Nephron (organoid): ENCODE data around the gene NRP2.

Source experiments
- H3K27ac Mint-ChIP-seq, 3 experiments: 2 replicates each; pipeline ENCODE4 v1.8.0; 2020; ENCODE audit warnings: mixed read lengths in 3 of 3, mild to moderate bottlenecking in 2 of 3, moderate library complexity in 1 of 3
- H3K27me3 Mint-ChIP-seq: 2 replicates; pipeline ENCODE4 v1.8.0; 2021; ENCODE audit warnings: low read depth, mild to moderate bottlenecking, moderate library complexity, mixed read lengths
- H3K36me3 Mint-ChIP-seq: 2 replicates; pipeline ENCODE4 v1.8.0; 2020; ENCODE audit warnings: low read depth, mixed read lengths
- H3K4me1 Mint-ChIP-seq: 2 replicates; pipeline ENCODE4 v1.8.0; 2020; ENCODE audit warnings: mixed read lengths
- H3K4me3 Mint-ChIP-seq, 3 experiments: 2 replicates each; pipeline ENCODE4 v1.8.0; 2020; ENCODE audit warnings: mild to moderate bottlenecking in 3 of 3, mixed read lengths in 3 of 3, moderate library complexity in 2 of 3
- H3K9me3 Mint-ChIP-seq: 2 replicates; pipeline ENCODE4 v1.8.0; 2020; ENCODE audit warnings: mixed read lengths
- TF ChIP-seq, protein P1 (sequence below), 3 experiments: fragments of 200-600 bp; sonication (generic); IDR thresholded peaks; one replicate each; pipeline ENCODE4 v1.5.0; 2021; ENCODE audit warnings: antibody characterized with exemption in 3 of 3; ENCODE audit not compliant: unreplicated experiment in 3 of 3

Gene NRP2

DNA sequence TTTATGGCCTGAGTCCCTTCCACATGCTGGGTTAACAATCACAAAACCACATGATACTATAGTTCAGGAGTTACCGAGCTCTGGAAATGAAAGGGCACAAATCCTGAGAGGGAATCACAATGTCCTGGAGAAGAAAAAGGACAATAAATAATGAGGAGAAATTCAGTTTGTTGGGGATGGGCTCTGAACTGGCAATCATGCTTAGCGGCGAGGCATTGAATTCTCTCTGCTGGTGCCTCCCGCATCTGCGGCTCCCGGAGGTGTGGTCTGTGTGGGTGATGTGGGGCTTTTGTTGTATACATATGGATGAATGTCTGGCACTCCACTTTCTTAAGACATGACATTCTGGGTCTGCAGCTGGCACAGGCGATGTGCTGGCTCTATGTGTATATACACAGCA lies 46.1 kb downstream of the NRP2 start:
- Mint-ChIP-seq H3K4me1 (peaks cover 68% of the 10 kb centered on the region), H3K4me3 (no peak overlapping the region), H3K9me3 (no peaks in the 10 kb centered on the region), H3K36me3 (peaks cover 76% of the 10 kb centered on the region), H3K27ac (peak overlapping the region in 2 of 3 experiments; percentile 6 to 40), H3K27me3 (peaks cover 8% of the 10 kb centered on the region)
- TF ChIP-seq, protein P1, sequence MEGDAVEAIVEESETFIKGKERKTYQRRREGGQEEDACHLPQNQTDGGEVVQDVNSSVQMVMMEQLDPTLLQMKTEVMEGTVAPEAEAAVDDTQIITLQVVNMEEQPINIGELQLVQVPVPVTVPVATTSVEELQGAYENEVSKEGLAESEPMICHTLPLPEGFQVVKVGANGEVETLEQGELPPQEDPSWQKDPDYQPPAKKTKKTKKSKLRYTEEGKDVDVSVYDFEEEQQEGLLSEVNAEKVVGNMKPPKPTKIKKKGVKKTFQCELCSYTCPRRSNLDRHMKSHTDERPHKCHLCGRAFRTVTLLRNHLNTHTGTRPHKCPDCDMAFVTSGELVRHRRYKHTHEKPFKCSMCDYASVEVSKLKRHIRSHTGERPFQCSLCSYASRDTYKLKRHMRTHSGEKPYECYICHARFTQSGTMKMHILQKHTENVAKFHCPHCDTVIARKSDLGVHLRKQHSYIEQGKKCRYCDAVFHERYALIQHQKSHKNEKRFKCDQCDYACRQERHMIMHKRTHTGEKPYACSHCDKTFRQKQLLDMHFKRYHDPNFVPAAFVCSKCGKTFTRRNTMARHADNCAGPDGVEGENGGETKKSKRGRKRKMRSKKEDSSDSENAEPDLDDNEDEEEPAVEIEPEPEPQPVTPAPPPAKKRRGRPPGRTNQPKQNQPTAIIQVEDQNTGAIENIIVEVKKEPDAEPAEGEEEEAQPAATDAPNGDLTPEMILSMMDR (IDR thresholded peaks at IDR 0.05; ENCODE audit: unreplicated experiment in 3 of 3), result no peak

DNA sequence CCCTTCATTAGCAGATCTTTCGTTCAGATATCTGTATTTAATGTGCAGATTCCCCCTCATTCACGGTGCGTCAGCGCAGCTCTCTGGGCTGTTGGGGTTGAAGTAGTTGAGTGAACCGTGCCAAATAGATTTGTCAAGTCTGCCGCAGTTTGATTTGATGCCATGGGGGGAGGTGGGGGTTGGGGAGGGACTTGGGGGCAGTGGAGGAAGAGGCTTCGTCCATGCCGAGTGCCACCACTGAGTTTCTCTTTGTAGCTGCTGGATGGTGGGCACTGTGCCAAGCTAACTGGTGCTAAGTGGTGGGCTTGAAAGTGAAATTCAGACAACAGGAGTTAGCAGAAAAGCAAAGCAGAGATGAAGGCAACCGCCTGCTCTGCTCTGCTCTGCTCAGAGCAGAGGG lies 47.9 kb downstream of the NRP2 start:
- TF ChIP-seq, protein P1 (IDR thresholded peaks at IDR 0.05; ENCODE audit: unreplicated experiment in 3 of 3), result no peak
- Mint-ChIP-seq H3K4me1 (peaks cover 71% of the 10 kb centered on the region), H3K27me3 (peaks cover 8% of the 10 kb centered on the region)

DNA sequence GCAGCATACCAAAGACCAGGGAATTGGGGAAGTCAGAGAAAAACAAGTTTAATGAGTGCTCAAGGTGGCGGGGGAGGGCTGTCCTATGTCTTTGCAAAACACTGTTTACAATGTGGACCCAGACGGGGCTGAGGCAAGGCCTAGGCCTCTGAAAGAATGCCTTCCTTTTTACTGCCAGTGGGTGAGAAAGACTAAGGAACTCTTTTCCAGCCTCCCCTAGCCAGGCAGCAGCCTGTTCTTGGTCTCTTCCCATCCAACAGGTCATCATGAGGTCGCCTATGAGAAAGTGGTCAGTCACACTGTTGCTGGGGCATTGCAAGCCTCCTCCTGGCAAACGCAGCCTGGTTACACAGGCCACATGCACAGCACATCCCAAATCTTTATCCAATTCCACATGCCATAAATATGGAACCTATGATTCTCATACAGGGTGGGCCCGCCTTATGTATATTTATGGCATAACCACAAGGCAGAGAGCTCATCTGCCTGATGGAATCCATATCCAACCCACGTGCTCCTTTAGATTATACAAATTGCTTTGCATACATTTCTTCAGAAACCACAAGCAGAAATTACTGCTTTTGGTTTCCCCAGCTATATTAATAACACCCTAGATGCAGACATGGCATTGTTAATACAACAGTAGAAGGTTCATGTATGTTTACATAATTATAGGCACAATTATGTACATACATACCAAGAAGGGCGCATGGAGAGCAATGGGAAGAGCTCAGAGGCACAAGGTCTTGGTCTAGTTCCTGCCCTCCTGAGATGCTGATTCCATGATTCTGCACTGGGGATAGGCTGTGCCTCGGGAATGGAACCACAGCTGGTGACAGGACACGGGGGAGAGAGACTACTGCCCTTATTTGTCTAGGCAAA lies 48.6 kb downstream of the NRP2 start:
- Mint-ChIP-seq H3K4me3 (no peak overlapping the region), H3K36me3 (peaks cover 58% of the 10 kb centered on the region), H3K9me3 (no peaks in the 10 kb centered on the region), H3K27me3 (peaks cover 4% of the 10 kb centered on the region), H3K27ac (peak overlapping the region; percentile 54 to 94 (median 73)), H3K4me1 (peaks cover 68% of the 10 kb centered on the region)
- TF ChIP-seq, protein P1 (IDR thresholded peaks at IDR 0.05; ENCODE audit: unreplicated experiment in 3 of 3), result no peak

More for the DNA sequence above, 47.9 kb downstream of the NRP2 start:
- no peak overlapping the region for H3K4me3 Mint-ChIP-seq
- H3K9me3 Mint-ChIP-seq, result no peaks in the 10 kb centered on the region
- peaks cover 65% of the 10 kb centered on the region for H3K36me3 Mint-ChIP-seq
- peak overlapping the region; percentile 54 to 94 (median 73) for H3K27ac Mint-ChIP-seq

DNA sequence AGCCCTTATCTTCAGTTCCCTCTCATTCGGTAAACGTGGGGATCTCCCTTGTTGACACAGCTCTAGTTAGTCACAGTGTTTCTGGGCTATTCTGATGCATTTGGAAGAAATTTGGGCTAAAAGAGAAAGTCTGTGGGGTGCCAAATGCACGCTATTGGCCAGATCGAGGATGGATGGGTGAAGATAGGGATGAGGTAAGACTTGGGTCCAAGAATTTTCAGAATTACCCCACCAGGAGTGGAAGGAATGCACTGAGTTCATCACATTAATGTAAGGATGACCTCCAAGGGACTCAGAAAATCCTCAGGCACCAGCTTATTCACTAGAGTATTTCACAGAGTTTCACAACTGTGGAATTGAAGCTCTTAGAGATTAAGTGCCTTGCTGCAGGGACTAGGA lies 49.3 kb downstream of the NRP2 start:
- Mint-ChIP-seq H3K4me3 (no peak overlapping the region), H3K27ac (peak overlapping the region in 2 of 3 experiments; percentile 54 to 94), H3K4me1 (peaks cover 64% of the 10 kb centered on the region), H3K9me3 (no peaks in the 10 kb centered on the region), H3K36me3 (peaks cover 53% of the 10 kb centered on the region), H3K27me3 (no peaks in the 10 kb centered on the region)
- TF ChIP-seq, protein P1 (IDR thresholded peaks at IDR 0.05; ENCODE audit: unreplicated experiment in 3 of 3), result no peak

DNA sequence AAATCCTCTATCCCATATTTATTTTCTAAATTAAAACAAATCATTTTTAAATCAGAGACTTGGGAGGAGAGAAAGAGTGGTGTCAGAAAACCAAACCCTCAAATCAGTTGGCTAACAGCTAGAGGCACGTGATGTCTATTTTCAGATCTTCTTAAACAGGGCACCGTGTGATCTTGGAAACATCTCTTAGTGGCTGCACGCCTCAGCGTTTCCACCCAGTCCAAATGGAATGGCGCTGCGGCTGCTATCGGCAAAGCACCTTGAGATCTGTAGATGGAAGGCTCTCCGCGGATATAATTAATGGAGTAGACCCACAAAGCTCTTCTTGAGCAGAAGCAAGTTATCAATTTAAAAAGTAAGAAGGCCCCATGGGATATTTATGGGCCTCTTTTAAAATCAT lies 50.0 kb downstream of the NRP2 start:
- TF ChIP-seq, protein P1 (IDR thresholded peaks at IDR 0.05; ENCODE audit: unreplicated experiment in 3 of 3), result no peak
- Mint-ChIP-seq H3K4me3 (no peak overlapping the region), H3K4me1 (peaks cover 61% of the 10 kb centered on the region), H3K9me3 (no peaks in the 10 kb centered on the region), H3K36me3 (peaks cover 52% of the 10 kb centered on the region), H3K27me3 (no peaks in the 10 kb centered on the region), H3K27ac (peak overlapping the region; percentile 69 to 97 (median 94))
